OCI-LY7 (cell line): Measurements from ENCODE around the gene CCAR1.

Source experiments
- CTCF ChIP-seq: fragments of 200-600 bp; sonication (generic); conservative IDR thresholded peaks from 2 replicates; pipeline ENCODE4 v1.5.1; 2014; ENCODE audit warnings: mild to moderate bottlenecking, antibody characterized with exemption, low read length, moderate library complexity, mixed read lengths
- EZH2phosphoT487 ChIP-seq: fragments of 200-600 bp; sonication (generic); IDR thresholded peaks from 2 replicates; pipeline ENCODE4 v1.6.1; 2018; ENCODE audit warnings: low read depth, borderline replicate concordance, mild to moderate bottlenecking, mixed run types, antibody characterized with exemption, low read length, moderate library complexity, mixed read lengths

- TF ChIP-seq CTCF (no peak), EZH2phosphoT487 (no peak)
Measured at GRCh38 chr10:68829521-68829920, 108.5 kb downstream of the CCAR1 start.
